Neural cell (in vitro differentiated cells): ENCODE results near the gene UCK2. TPM values are rescaled to one million over a fixed set of nuclear protein-coding genes. Genes with fewer than 3 reads are reported as not detected.

ENCODE experiments used
- H2AFZ ChIP-seq: fragments of 200-600, 300-800 bp; sonication (generic), shearing (Covaris generic); 2 replicates; pipeline ENCODE4 v1.6.0; 2014; ENCODE audit warnings: low read depth, mild to moderate bottlenecking, antibody characterized with exemption, low read length, moderate library complexity
- H3F3A ChIP-seq: fragments of 200-600 bp; shearing (Covaris generic); 2 replicates; pipeline ENCODE4 v1.6.1; 2016; ENCODE audit warnings: mild to moderate bottlenecking, moderate library complexity, mixed read lengths, antibody characterized with exemption, low read length; ENCODE audit not compliant: insufficient read depth, poor library complexity, severe bottlenecking
- H3K27ac ChIP-seq: fragments of 200-600, 300-800 bp; sonication (generic), shearing (Covaris generic); 2 replicates; pipeline ENCODE4 v1.5.1; 2014; ENCODE audit warnings: mild to moderate bottlenecking, low read length, moderate library complexity
- H3K27me3 ChIP-seq: fragments of 300-800, 200-600 bp; sonication (generic), shearing (Covaris generic); 2 replicates; pipeline ENCODE4 v1.6.0; 2014; ENCODE audit warnings: mild to moderate bottlenecking, low read depth, low read length, moderate library complexity; ENCODE audit not compliant: insufficient read depth
- H3K36me3 ChIP-seq: fragments of 300-800, 200-600 bp; sonication (generic), shearing (Covaris generic); 2 replicates; pipeline ENCODE4 v1.5.1; 2014; ENCODE audit warnings: mild to moderate bottlenecking, antibody characterized with exemption, low read length, moderate library complexity; ENCODE audit not compliant: insufficient read depth
- H3K4me2 ChIP-seq: fragments of 300-800, 200-600 bp; sonication (generic), shearing (Covaris generic); 2 replicates; pipeline ENCODE4 v1.6.0; 2014; ENCODE audit warnings: mild to moderate bottlenecking, low read length
- H3K4me3 ChIP-seq: fragments of 300-800, 200-600 bp; sonication (generic), shearing (Covaris generic); 2 replicates; pipeline ENCODE4 v1.5.1; 2014; ENCODE audit warnings: mild to moderate bottlenecking, low read length, moderate library complexity
- H3K79me2 ChIP-seq: fragments of 200-600 bp; shearing (Covaris generic); replicated peaks from 2 replicates; pipeline ENCODE4 v1.6.0; 2014; ENCODE audit warnings: mild to moderate bottlenecking, low read length, moderate library complexity; ENCODE audit not compliant: insufficient read depth
- H3K9ac ChIP-seq: fragments of 300-800, 200-600 bp; sonication (generic), shearing (Covaris generic); 2 replicates; pipeline ENCODE4 v1.6.1; 2016; ENCODE audit warnings: mild to moderate bottlenecking, low read length, mixed read lengths
- H3K9me2 ChIP-seq: fragments of 200-600 bp; shearing (Covaris generic); 2 replicates; pipeline ENCODE4 v1.6.1; 2016; ENCODE audit warnings: mild to moderate bottlenecking, low read length, mixed read lengths; ENCODE audit not compliant: insufficient read depth
- H3K9me3 ChIP-seq: fragments of 200-600, 300-800 bp; sonication (generic), shearing (Covaris generic); 2 replicates; pipeline ENCODE4 v1.6.1; 2016; ENCODE audit warnings: mild to moderate bottlenecking, mixed run types, low read length, moderate library complexity, mixed read lengths
- H4K20me1 ChIP-seq: fragments of 200-600 bp; shearing (Covaris generic); 2 replicates; pipeline ENCODE4 v1.6.1; 2016; ENCODE audit warnings: mild to moderate bottlenecking, mixed run types; ENCODE audit not compliant: insufficient read depth
- CTCF ChIP-seq: fragments of 450-650 bp; IDR thresholded peaks from 2 replicates; pipeline ENCODE4 v1.5.1; 2014; ENCODE audit warnings: antibody characterized with exemption, mild to moderate bottlenecking, moderate library complexity; ENCODE audit not compliant: poor library complexity, severe bottlenecking
- EP300 ChIP-seq: fragments of 450-650 bp; conservative IDR thresholded peaks from 2 replicates; pipeline ENCODE4 v1.6.1; 2014; ENCODE audit warnings: antibody characterized with exemption, mild to moderate bottlenecking, moderate library complexity; ENCODE audit not compliant: poor library complexity, severe bottlenecking
- EZH2 ChIP-seq: fragments of 200-600, 300-800 bp; shearing (Covaris generic), sonication (generic); IDR thresholded peaks from 2 replicates; pipeline ENCODE4 v1.6.1; 2014; ENCODE audit warnings: antibody characterized with exemption, low read length, borderline replicate concordance, mild to moderate bottlenecking; ENCODE audit not compliant: insufficient read depth, poor library complexity, severe bottlenecking
- MXI1 ChIP-seq: fragments of 450-650 bp; conservative IDR thresholded peaks from 2 replicates; pipeline ENCODE4 v1.6.1; 2014; ENCODE audit warnings: antibody characterized with exemption, mild to moderate bottlenecking; ENCODE audit not compliant: poor library complexity, severe bottlenecking
- POLR2AphosphoS5 ChIP-seq: IDR thresholded peaks from 2 replicates; pipeline ENCODE4 v1.6.1; 2012
- RAD21 ChIP-seq: fragments of 450-650 bp; conservative IDR thresholded peaks from 2 replicates; pipeline ENCODE4 v1.6.1; 2014; ENCODE audit warnings: antibody characterized with exemption, mild to moderate bottlenecking, moderate library complexity
- SMC3 ChIP-seq: fragments of 450-650 bp; conservative IDR thresholded peaks from 2 replicates; pipeline ENCODE4 v1.6.1; 2014; ENCODE audit warnings: antibody characterized with exemption, mild to moderate bottlenecking, moderate library complexity; ENCODE audit not compliant: poor library complexity
- TAF1 ChIP-seq: IDR thresholded peaks from 2 replicates; pipeline ENCODE4 v1.6.1; 2012; ENCODE audit warnings: low read depth
- polyA plus RNA-seq: library from polyadenylated mRNA; depleted of rRNA; stranded (reverse); fragments of >200 nt; gene quantifications from 2 replicates; pipeline ENCODE4 v1.2.3, GENCODE V29; 2014
- TF ChIP-seq, protein P1 (sequence below): IDR thresholded peaks from 2 replicates; pipeline ENCODE4 v1.6.1; 2012; ENCODE audit warnings: borderline replicate concordance

The UCK2 gene
- polyA plus RNA-seq, 1 donor from 2014 or later, result 36.0 TPM

GRCh38 chr1:165845569-165845968 is 18.2 kb downstream of the UCK2 start:
- Histone ChIP-seq H2AFZ (no peak overlapping the region), H3K9me3 (no peaks in the 10 kb centered on the region), H3F3A (no peaks in the 10 kb centered on the region), H3K4me3 (no peak overlapping the region), H3K36me3 (no peaks in the 10 kb centered on the region), H4K20me1 (no peaks in the 10 kb centered on the region), H3K27me3 (no peaks in the 10 kb centered on the region), H3K4me2 (no peak overlapping the region), H3K9me2 (no peaks in the 10 kb centered on the region), H3K79me2 (peaks cover 56% of the 10 kb centered on the region), H3K27ac (no peak overlapping the region), H3K9ac (no peak overlapping the region)
- no peak for TF ChIP-seq POLR2AphosphoS5
- no peak for TF ChIP-seq SMC3
- TF ChIP-seq CTCF, result no peak
- TF ChIP-seq, protein P1, sequence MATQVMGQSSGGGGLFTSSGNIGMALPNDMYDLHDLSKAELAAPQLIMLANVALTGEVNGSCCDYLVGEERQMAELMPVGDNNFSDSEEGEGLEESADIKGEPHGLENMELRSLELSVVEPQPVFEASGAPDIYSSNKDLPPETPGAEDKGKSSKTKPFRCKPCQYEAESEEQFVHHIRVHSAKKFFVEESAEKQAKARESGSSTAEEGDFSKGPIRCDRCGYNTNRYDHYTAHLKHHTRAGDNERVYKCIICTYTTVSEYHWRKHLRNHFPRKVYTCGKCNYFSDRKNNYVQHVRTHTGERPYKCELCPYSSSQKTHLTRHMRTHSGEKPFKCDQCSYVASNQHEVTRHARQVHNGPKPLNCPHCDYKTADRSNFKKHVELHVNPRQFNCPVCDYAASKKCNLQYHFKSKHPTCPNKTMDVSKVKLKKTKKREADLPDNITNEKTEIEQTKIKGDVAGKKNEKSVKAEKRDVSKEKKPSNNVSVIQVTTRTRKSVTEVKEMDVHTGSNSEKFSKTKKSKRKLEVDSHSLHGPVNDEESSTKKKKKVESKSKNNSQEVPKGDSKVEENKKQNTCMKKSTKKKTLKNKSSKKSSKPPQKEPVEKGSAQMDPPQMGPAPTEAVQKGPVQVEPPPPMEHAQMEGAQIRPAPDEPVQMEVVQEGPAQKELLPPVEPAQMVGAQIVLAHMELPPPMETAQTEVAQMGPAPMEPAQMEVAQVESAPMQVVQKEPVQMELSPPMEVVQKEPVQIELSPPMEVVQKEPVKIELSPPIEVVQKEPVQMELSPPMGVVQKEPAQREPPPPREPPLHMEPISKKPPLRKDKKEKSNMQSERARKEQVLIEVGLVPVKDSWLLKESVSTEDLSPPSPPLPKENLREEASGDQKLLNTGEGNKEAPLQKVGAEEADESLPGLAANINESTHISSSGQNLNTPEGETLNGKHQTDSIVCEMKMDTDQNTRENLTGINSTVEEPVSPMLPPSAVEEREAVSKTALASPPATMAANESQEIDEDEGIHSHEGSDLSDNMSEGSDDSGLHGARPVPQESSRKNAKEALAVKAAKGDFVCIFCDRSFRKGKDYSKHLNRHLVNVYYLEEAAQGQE, result no peak
- TF ChIP-seq MXI1, result no peak
- TF ChIP-seq TAF1, result no peak
- no peak for TF ChIP-seq EP300
- no peak for TF ChIP-seq RAD21
- TF ChIP-seq EZH2, result no peak

- Histone ChIP-seq H3K9me3 (no peaks in the 10 kb centered on the region), H3K4me2 (no peak overlapping the region), H3K4me3 (no peak overlapping the region), H3K27me3 (no peaks in the 10 kb centered on the region), H3K36me3 (no peaks in the 10 kb centered on the region), H4K20me1 (no peaks in the 10 kb centered on the region), H3K9ac (no peak overlapping the region), H3F3A (no peaks in the 10 kb centered on the region), H3K79me2 (peaks cover 57% of the 10 kb centered on the region), H2AFZ (no peak overlapping the region), H3K27ac (no peak overlapping the region), H3K9me2 (no peaks in the 10 kb centered on the region)
- TF ChIP-seq POLR2AphosphoS5, result no peak
- no peak for TF ChIP-seq CTCF
- TF ChIP-seq RAD21, result no peak
- no peak for TF ChIP-seq MXI1
- no peak for TF ChIP-seq TAF1
- no peak for TF ChIP-seq EP300
- TF ChIP-seq SMC3, result no peak
- TF ChIP-seq, protein P1, result no peak
- TF ChIP-seq EZH2, result no peak
Observed at GRCh38 chr1:165845992-165846748, 18.8 kb downstream of the UCK2 start.
